ENCODE results near the gene PIF1.

Gene PIF1

GRCh38 chr15:64779630-64780029, 45.8 kb downstream of the PIF1 start:
- Histone ChIP-seq H2AFZ (ENCODE audit: low read length) (no peak overlapping the region), H4K20me1 (ENCODE audit: insufficient read depth, low read length) (no peaks in the 10 kb centered on the region), H3K27me3 (replicated peaks; ENCODE audit: insufficient read depth, low read length) (peaks cover 7% of the 10 kb centered on the region), H3K79me2 (ENCODE audit: low read length) (no peaks in the 10 kb centered on the region), H3K36me3 (replicated peaks; ENCODE audit: insufficient read depth, low read length) (no peaks in the 10 kb centered on the region), H3K9me3 (replicated peaks; ENCODE audit: insufficient read depth, low read length) (no peaks in the 10 kb centered on the region), H3K27ac (ENCODE audit: low read length) (no peak overlapping the region), H3K9ac (ENCODE audit: low read length) (no peak overlapping the region), H3F3A (ENCODE audit: insufficient read depth, low read length) (no peaks in the 10 kb centered on the region), H3K9me2 (replicated peaks; ENCODE audit: insufficient read depth, low read length) (no peaks in the 10 kb centered on the region), H3K4me2 (ENCODE audit: low read depth, low read length) (no peak overlapping the region), H3K4me1 (ENCODE audit: low read length) (no peaks in the 10 kb centered on the region), H3K4me3 (ENCODE audit: low read length) (no peak overlapping the region)
- TF ChIP-seq EZH2phosphoT487 (IDR thresholded peaks at IDR 0.05; ENCODE audit: low read length) = no peak
- TF ChIP-seq EZH2 (optimal IDR thresholded peaks at IDR 0.05; ENCODE audit: low read depth, low read length) = no peak
- TF ChIP-seq CTCF (IDR thresholded peaks at IDR 0.05; ENCODE audit: low read length) = no peak
- DNase-seq = no peak

DNA sequence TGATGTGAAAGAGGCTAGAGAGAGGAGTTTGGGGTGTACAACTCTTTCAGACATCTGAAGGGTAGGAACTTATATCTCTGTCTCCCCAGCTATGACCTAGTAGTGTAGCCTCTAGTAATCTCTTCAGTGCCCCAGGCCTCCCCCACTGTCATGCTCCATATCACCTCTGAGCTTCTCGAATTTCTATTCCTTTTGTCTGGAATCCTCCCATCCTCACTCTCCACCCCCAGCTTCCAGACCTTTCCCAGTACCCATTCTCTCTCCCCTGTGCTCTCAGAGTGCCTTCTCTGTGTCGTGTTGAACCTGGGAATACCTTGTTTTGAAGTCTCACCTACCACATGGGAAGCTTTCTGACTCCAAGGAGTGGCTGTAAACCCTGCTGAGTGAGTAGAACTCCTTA, 46.4 kb downstream of the PIF1 start:
- no peak for DNase-seq
- Histone ChIP-seq H3K4me3 (ENCODE audit: low read length) (no peak overlapping the region), H3K36me3 (replicated peaks; ENCODE audit: insufficient read depth, low read length) (no peaks in the 10 kb centered on the region), H2AFZ (ENCODE audit: low read length) (no peak overlapping the region), H3F3A (ENCODE audit: insufficient read depth, low read length) (no peaks in the 10 kb centered on the region), H3K9me2 (replicated peaks; ENCODE audit: insufficient read depth, low read length) (no peaks in the 10 kb centered on the region), H3K9ac (ENCODE audit: low read length) (no peak overlapping the region), H3K9me3 (replicated peaks; ENCODE audit: insufficient read depth, low read length) (no peaks in the 10 kb centered on the region), H3K79me2 (ENCODE audit: low read length) (no peaks in the 10 kb centered on the region), H3K27ac (ENCODE audit: low read length) (no peak overlapping the region), H3K4me2 (ENCODE audit: low read depth, low read length) (no peak overlapping the region), H4K20me1 (ENCODE audit: insufficient read depth, low read length) (no peaks in the 10 kb centered on the region), H3K4me1 (ENCODE audit: low read length) (no peaks in the 10 kb centered on the region), H3K27me3 (replicated peaks; ENCODE audit: insufficient read depth, low read length) (peaks cover 13% of the 10 kb centered on the region)
- TF ChIP-seq CTCF (IDR thresholded peaks at IDR 0.05; ENCODE audit: low read length) (no peak), EZH2phosphoT487 (IDR thresholded peaks at IDR 0.05; ENCODE audit: low read length) (no peak), EZH2 (optimal IDR thresholded peaks at IDR 0.05; ENCODE audit: low read depth, low read length) (no peak)

DNA sequence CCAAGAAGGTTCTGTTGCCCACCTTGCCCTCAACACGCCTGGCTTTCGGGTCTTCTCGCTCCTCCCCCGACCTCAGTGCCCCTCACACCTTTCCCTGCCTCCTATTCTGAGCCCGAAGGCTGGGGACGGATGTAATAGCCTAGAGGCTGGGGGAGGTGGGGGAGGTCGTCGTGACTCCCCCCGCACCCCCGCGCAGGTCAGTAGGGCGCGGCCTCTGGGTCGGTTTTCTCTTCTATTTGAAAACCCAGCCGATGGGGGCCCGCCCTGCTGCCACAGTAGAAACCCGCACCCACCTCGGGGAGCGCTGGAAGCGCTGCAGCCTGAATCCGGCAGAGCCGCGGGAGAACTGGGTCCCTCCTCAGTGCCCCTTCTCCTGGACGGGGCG, 49.1 kb downstream of the PIF1 start:
- Histone ChIP-seq H3K27me3 (replicated peaks; ENCODE audit: insufficient read depth, low read length) (peaks cover 20% of the 10 kb centered on the region), H3K9me3 (replicated peaks; ENCODE audit: insufficient read depth, low read length) (no peaks in the 10 kb centered on the region), H3K9me2 (replicated peaks; ENCODE audit: insufficient read depth, low read length) (no peaks in the 10 kb centered on the region), H2AFZ (ENCODE audit: low read length) (no peak overlapping the region), H3K4me1 (ENCODE audit: low read length) (no peaks in the 10 kb centered on the region), H3K36me3 (replicated peaks; ENCODE audit: insufficient read depth, low read length) (no peaks in the 10 kb centered on the region), H3F3A (ENCODE audit: insufficient read depth, low read length) (no peaks in the 10 kb centered on the region), H3K27ac (ENCODE audit: low read length) (no peak overlapping the region), H3K79me2 (ENCODE audit: low read length) (no peaks in the 10 kb centered on the region), H3K4me3 (ENCODE audit: low read length) (no peak overlapping the region), H3K4me2 (ENCODE audit: low read depth, low read length) (no peak overlapping the region), H4K20me1 (ENCODE audit: insufficient read depth, low read length) (no peaks in the 10 kb centered on the region), H3K9ac (ENCODE audit: low read length) (no peak overlapping the region)
- TF ChIP-seq CTCF (IDR thresholded peaks at IDR 0.05; ENCODE audit: low read length) (no peak), EZH2 (optimal IDR thresholded peaks at IDR 0.05; ENCODE audit: low read depth, low read length) (no peak), EZH2phosphoT487 (IDR thresholded peaks at IDR 0.05; ENCODE audit: low read length) (no peak)
- no peak for DNase-seq

Measured in MM.1S (cell line).